ENCODE measurements around the gene SBF2.

SBF2 gene

GRCh38 chr11:9971894-9972293 lies 322.1 kb downstream of the SBF2 start:
- DNase-seq (ENCODE audit: insufficient read length, low spot score), result no peak
- TF ChIP-seq SPI1 (IDR thresholded peaks at IDR 0.05; ENCODE audit: low read depth, low read length) (no peak), POLR2AphosphoS5 (IDR thresholded peaks at IDR 0.05; ENCODE audit: low read depth, low read length) (no peak), TAF1 (IDR thresholded peaks at IDR 0.05; ENCODE audit: low read depth, low read length) (no peak), POU2F2 (IDR thresholded peaks at IDR 0.05; ENCODE audit: low read depth, low read length) (no peak), POLR2A (IDR thresholded peaks at IDR 0.05; ENCODE audit: low read depth, low read length) (no peak), PAX5 (IDR thresholded peaks at IDR 0.05; ENCODE audit: insufficient read depth, low read length, severe bottlenecking) (no peak)
- no peak for FAIRE-seq

GRCh38 chr11:9969068-9969467 lies 325.0 kb downstream of the SBF2 start:
- no peak for TF ChIP-seq SPI1 (IDR thresholded peaks at IDR 0.05; ENCODE audit: low read depth, low read length)
- TF ChIP-seq POLR2AphosphoS5 (IDR thresholded peaks at IDR 0.05; ENCODE audit: low read depth, low read length), result no peak
- TF ChIP-seq PAX5 (IDR thresholded peaks at IDR 0.05; ENCODE audit: insufficient read depth, low read length, severe bottlenecking), result no peak
- TF ChIP-seq POLR2A (IDR thresholded peaks at IDR 0.05; ENCODE audit: low read depth, low read length), result no peak
- no peak for TF ChIP-seq TAF1 (IDR thresholded peaks at IDR 0.05; ENCODE audit: low read depth, low read length)
- no peak for TF ChIP-seq POU2F2 (IDR thresholded peaks at IDR 0.05; ENCODE audit: low read depth, low read length)
- DNase-seq (ENCODE audit: insufficient read length, low spot score), result no peak
- no peak for FAIRE-seq

- peak; percentile 84 for FAIRE-seq
- TF ChIP-seq SPI1 (IDR thresholded peaks at IDR 0.05; ENCODE audit: low read depth, low read length) (peak; percentile 89), POLR2AphosphoS5 (IDR thresholded peaks at IDR 0.05; ENCODE audit: low read depth, low read length) (no peak), POU2F2 (IDR thresholded peaks at IDR 0.05; ENCODE audit: low read depth, low read length) (no peak), PAX5 (IDR thresholded peaks at IDR 0.05; ENCODE audit: insufficient read depth, low read length, severe bottlenecking) (no peak), TAF1 (IDR thresholded peaks at IDR 0.05; ENCODE audit: low read depth, low read length) (no peak), POLR2A (IDR thresholded peaks at IDR 0.05; ENCODE audit: low read depth, low read length) (no peak)
- peak; percentile 18 for DNase-seq (ENCODE audit: insufficient read length, low spot score)
Measured at GRCh38 chr11:9962722-9963121, 331.3 kb downstream of the SBF2 start.

- DNase-seq (ENCODE audit: insufficient read length, low spot score), result no peak
- TF ChIP-seq TAF1 (IDR thresholded peaks at IDR 0.05; ENCODE audit: low read depth, low read length) (no peak), PAX5 (IDR thresholded peaks at IDR 0.05; ENCODE audit: insufficient read depth, low read length, severe bottlenecking) (no peak), SPI1 (IDR thresholded peaks at IDR 0.05; ENCODE audit: low read depth, low read length) (no peak), POLR2AphosphoS5 (IDR thresholded peaks at IDR 0.05; ENCODE audit: low read depth, low read length) (no peak), POU2F2 (IDR thresholded peaks at IDR 0.05; ENCODE audit: low read depth, low read length) (no peak), POLR2A (IDR thresholded peaks at IDR 0.05; ENCODE audit: low read depth, low read length) (no peak)
- no peak for FAIRE-seq
Measured at GRCh38 chr11:9957072-9957471, 336.9 kb downstream of the SBF2 start.

GRCh38 chr11:9956483-9956882 lies 337.5 kb downstream of the SBF2 start:
- no peak for TF ChIP-seq TAF1 (IDR thresholded peaks at IDR 0.05; ENCODE audit: low read depth, low read length)
- no peak for DNase-seq (ENCODE audit: insufficient read length, low spot score)
- FAIRE-seq, result no peak

- no peak for DNase-seq (ENCODE audit: insufficient read length, low spot score)
- no peak for FAIRE-seq
- TF ChIP-seq POU2F2 (IDR thresholded peaks at IDR 0.05; ENCODE audit: low read depth, low read length) (no peak), POLR2A (IDR thresholded peaks at IDR 0.05; ENCODE audit: low read depth, low read length) (no peak), PAX5 (IDR thresholded peaks at IDR 0.05; ENCODE audit: insufficient read depth, low read length, severe bottlenecking) (no peak)
Measured at GRCh38 chr11:9955391-9955790, 338.6 kb downstream of the SBF2 start.

GRCh38 chr11:9953994-9954626 lies 339.9 kb downstream of the SBF2 start:
- no peak for TF ChIP-seq POU2F2 (IDR thresholded peaks at IDR 0.05; ENCODE audit: low read depth, low read length)
- no peak for TF ChIP-seq TAF1 (IDR thresholded peaks at IDR 0.05; ENCODE audit: low read depth, low read length)
- no peak for TF ChIP-seq POLR2A (IDR thresholded peaks at IDR 0.05; ENCODE audit: low read depth, low read length)
- no peak for TF ChIP-seq POLR2AphosphoS5 (IDR thresholded peaks at IDR 0.05; ENCODE audit: low read depth, low read length)
- TF ChIP-seq SPI1 (IDR thresholded peaks at IDR 0.05; ENCODE audit: low read depth, low read length), result no peak
- no peak for TF ChIP-seq PAX5 (IDR thresholded peaks at IDR 0.05; ENCODE audit: insufficient read depth, low read length, severe bottlenecking)
- FAIRE-seq (no peak), DNase-seq (ENCODE audit: insufficient read length, low spot score) (no peak)

GRCh38 chr11:9952511-9953196 lies 341.4 kb downstream of the SBF2 start:
- FAIRE-seq (no peak), DNase-seq (ENCODE audit: insufficient read length, low spot score) (no peak)
- TF ChIP-seq TAF1 (IDR thresholded peaks at IDR 0.05; ENCODE audit: low read depth, low read length) (no peak), POLR2A (IDR thresholded peaks at IDR 0.05; ENCODE audit: low read depth, low read length) (no peak), SPI1 (IDR thresholded peaks at IDR 0.05; ENCODE audit: low read depth, low read length) (no peak), POU2F2 (IDR thresholded peaks at IDR 0.05; ENCODE audit: low read depth, low read length) (no peak), POLR2AphosphoS5 (IDR thresholded peaks at IDR 0.05; ENCODE audit: low read depth, low read length) (no peak), PAX5 (IDR thresholded peaks at IDR 0.05; ENCODE audit: insufficient read depth, low read length, severe bottlenecking) (no peak)

GRCh38 chr11:9951807-9952206 lies 342.2 kb downstream of the SBF2 start:
- no peak for FAIRE-seq
- no peak for DNase-seq (ENCODE audit: insufficient read length, low spot score)
- TF ChIP-seq PAX5 (IDR thresholded peaks at IDR 0.05; ENCODE audit: insufficient read depth, low read length, severe bottlenecking) (no peak), POU2F2 (IDR thresholded peaks at IDR 0.05; ENCODE audit: low read depth, low read length) (no peak), TAF1 (IDR thresholded peaks at IDR 0.05; ENCODE audit: low read depth, low read length) (no peak)

GRCh38 chr11:9950462-9950861 lies 343.6 kb downstream of the SBF2 start:
- TF ChIP-seq POLR2A (IDR thresholded peaks at IDR 0.05; ENCODE audit: low read depth, low read length) (no peak), POLR2AphosphoS5 (IDR thresholded peaks at IDR 0.05; ENCODE audit: low read depth, low read length) (no peak), PAX5 (IDR thresholded peaks at IDR 0.05; ENCODE audit: insufficient read depth, low read length, severe bottlenecking) (no peak), POU2F2 (IDR thresholded peaks at IDR 0.05; ENCODE audit: low read depth, low read length) (no peak), TAF1 (IDR thresholded peaks at IDR 0.05; ENCODE audit: low read depth, low read length) (no peak), SPI1 (IDR thresholded peaks at IDR 0.05; ENCODE audit: low read depth, low read length) (no peak)
- DNase-seq (ENCODE audit: insufficient read length, low spot score) (no peak), FAIRE-seq (no peak)
